HEK293 (cell line): ENCODE measurements around the gene POU4F2.

Experiments
- CTCF ChIA-PET: fragments of 350-600 bp; formaldehyde crosslinking; extraction: SDS; loops from one replicate; lab custom pipeline; 2021; ENCODE audit warnings: antibody characterized with exemption; lab: Yijun Ruan, JAX
- POLR2A ChIA-PET: fragments of 300-600 bp; formaldehyde crosslinking; extraction: SDS; loops from one replicate; lab custom pipeline; 2020; ENCODE audit warnings: antibody characterized with exemption, inconsistent platforms; lab: Yijun Ruan, JAX
- H3K27ac ChIP-seq: fragments of 200-500 bp; sonication (Bioruptor generic); 2 replicates; pipeline ENCODE4 v1.5.1; 2014; ENCODE audit warnings: low read depth, low read length, control low read depth, inconsistent platforms; ENCODE audit errors: extremely low read depth
- H3K36me3 ChIP-seq, 2 experiments: fragments of 200-500 bp in 1 of 2; sonication (Bioruptor generic) in 1 of 2; 1 replicate in 1 of 2; 2 replicates in 1 of 2; pipeline ENCODE4 v1.5.1; 2014 to 2017; ENCODE audit warnings: inconsistent platforms in 2 of 2, low read length in 2 of 2; ENCODE audit not compliant: control insufficient read depth in 2 of 2, insufficient read depth in 1 of 2
- H3K4me1 ChIP-seq: fragments of 200-500 bp; sonication (Bioruptor generic); 2 replicates; pipeline ENCODE4 v1.5.1; 2014; ENCODE audit warnings: mild to moderate bottlenecking, low read length, inconsistent platforms; ENCODE audit not compliant: control insufficient read depth, insufficient read depth
- H3K4me3 ChIP-seq: 2 replicates; pipeline ENCODE4 v1.5.1; 2011; ENCODE audit warnings: low read depth, mild to moderate bottlenecking, control low read depth, low read length, moderate library complexity
- H3K9me3 ChIP-seq: fragments of 200-500 bp; sonication (Bioruptor generic); 2 replicates; pipeline ENCODE4 v1.5.1; 2014; ENCODE audit warnings: low read depth, low read length, inconsistent platforms; ENCODE audit not compliant: control insufficient read depth, insufficient read depth
- EGR2 ChIP-seq: fragments of 450-650 bp; formaldehyde crosslinking; IDR thresholded peaks from 2 replicates; pipeline ENCODE4 v1.5.1; 2016; ENCODE audit warnings: low read depth, missing biosample characterization, missing genetic modification characterization
- HOXC10 ChIP-seq: sonication (generic); formaldehyde crosslinking; IDR thresholded peaks from 2 replicates; pipeline ENCODE4 v1.8.1; 2023; ENCODE audit warnings: mild to moderate bottlenecking, missing genetic modification reagents
- KLF1 ChIP-seq: fragments of 450-650 bp; formaldehyde crosslinking; IDR thresholded peaks from 2 replicates; pipeline ENCODE4 v1.5.1; 2016; ENCODE audit warnings: missing biosample characterization, missing genetic modification characterization
- REPIN1 ChIP-seq: fragments of 450-650 bp; formaldehyde crosslinking; IDR thresholded peaks from 2 replicates; pipeline ENCODE4 v1.5.1; 2017; ENCODE audit warnings: missing biosample characterization, missing genetic modification characterization, low read depth
- SP2 ChIP-seq: fragments of 450-650 bp; formaldehyde crosslinking; IDR thresholded peaks from 2 replicates; pipeline ENCODE4 v1.5.1; 2016; ENCODE audit warnings: missing biosample characterization, missing genetic modification characterization
- ZBTB7A ChIP-seq: fragments of 450-650 bp; formaldehyde crosslinking; IDR thresholded peaks from 2 replicates; pipeline ENCODE4 v1.5.1; 2016; ENCODE audit warnings: low read depth, missing biosample characterization, missing genetic modification characterization
- ZNF335 ChIP-seq: fragments of 450-650 bp; formaldehyde crosslinking; conservative IDR thresholded peaks from 2 replicates; pipeline ENCODE4 v1.5.1; 2016; ENCODE audit warnings: missing biosample characterization, missing genetic modification characterization
- ZNF341 ChIP-seq: fragments of 450-650 bp; formaldehyde crosslinking; IDR thresholded peaks from 2 replicates; pipeline ENCODE4; 2016; ENCODE audit warnings: low read depth, missing biosample characterization, missing genetic modification characterization
- ZNF404 ChIP-seq: fragments of 450-650 bp; formaldehyde crosslinking; IDR thresholded peaks from 2 replicates; pipeline ENCODE4 v1.5.1; 2017; ENCODE audit warnings: missing biosample characterization, missing genetic modification characterization
- ZNF521 ChIP-seq: fragments of 450-650 bp; formaldehyde crosslinking; IDR thresholded peaks from 2 replicates; pipeline ENCODE4 v1.5.1; 2017; ENCODE audit warnings: missing biosample characterization, mild to moderate bottlenecking, missing genetic modification characterization
- ZNF585B ChIP-seq: fragments of 450-650 bp; formaldehyde crosslinking; IDR thresholded peaks from 2 replicates; pipeline ENCODE4 v1.5.1; 2016; ENCODE audit warnings: missing biosample characterization, missing genetic modification characterization
- TF ChIP-seq, protein P1 (sequence below): fragments of 450-650 bp; formaldehyde crosslinking; IDR thresholded peaks from 2 replicates; pipeline ENCODE4 v1.5.1; 2016; ENCODE audit warnings: missing biosample characterization, missing genetic modification characterization
- TF ChIP-seq, protein P2 (sequence below): fragments of 450-650 bp; formaldehyde crosslinking; IDR thresholded peaks from 2 replicates; pipeline ENCODE4 v1.5.1; 2017; ENCODE audit warnings: missing biosample characterization, missing genetic modification characterization
- TF ChIP-seq, protein P3 (sequence below): fragments of 450-650 bp; formaldehyde crosslinking; IDR thresholded peaks from 2 replicates; pipeline ENCODE4 v1.5.1; 2017; ENCODE audit warnings: missing biosample characterization, missing genetic modification characterization
- TF ChIP-seq, protein P4 (sequence below): fragments of 450-650 bp; formaldehyde crosslinking; optimal IDR thresholded peaks from 2 replicates; pipeline ENCODE3; 2016; ENCODE audit warnings: missing biosample characterization, mild to moderate bottlenecking, missing genetic modification characterization
- TF ChIP-seq, protein P5 (sequence below): fragments of 450-650 bp; formaldehyde crosslinking; IDR thresholded peaks from 2 replicates; pipeline ENCODE4 v1.5.1; 2016; ENCODE audit warnings: missing biosample characterization, missing genetic modification characterization
- TF ChIP-seq, protein P6 (sequence below): fragments of 450-650 bp; formaldehyde crosslinking; IDR thresholded peaks from 2 replicates; pipeline ENCODE4 v1.5.1; 2016; ENCODE audit warnings: missing biosample characterization, missing genetic modification characterization
- TF ChIP-seq, protein P7 (sequence below): fragments of 450-650 bp; formaldehyde crosslinking; conservative IDR thresholded peaks from 2 replicates; pipeline ENCODE4 v1.5.1; 2016; ENCODE audit warnings: low read depth, missing biosample characterization, missing genetic modification characterization

Gene POU4F2

DNA sequence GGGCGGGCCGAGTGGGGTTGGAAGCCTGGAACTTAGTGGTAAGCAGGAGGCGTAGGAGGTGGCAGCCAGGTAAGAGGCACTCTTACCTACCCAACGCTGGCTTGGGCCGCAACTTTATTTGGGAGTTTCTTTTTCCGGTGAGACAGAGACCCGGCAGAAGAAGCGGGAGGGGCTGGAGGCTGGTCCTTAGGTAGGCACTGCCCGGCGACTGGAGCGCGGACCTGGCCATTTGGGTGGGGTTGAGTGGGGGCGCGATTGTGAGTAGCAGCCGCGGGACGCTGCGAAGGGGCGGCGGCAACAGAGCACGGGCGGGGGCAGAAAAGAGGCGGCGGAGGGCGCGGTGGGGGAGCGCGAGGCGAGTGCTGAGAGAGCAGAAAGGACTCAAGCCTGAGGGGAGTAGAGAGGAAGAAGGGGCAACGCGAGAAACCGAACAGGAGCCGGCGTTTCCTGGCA is 334 bp upstream of the POU4F2 start (continued):
- TF ChIP-seq, protein P1, sequence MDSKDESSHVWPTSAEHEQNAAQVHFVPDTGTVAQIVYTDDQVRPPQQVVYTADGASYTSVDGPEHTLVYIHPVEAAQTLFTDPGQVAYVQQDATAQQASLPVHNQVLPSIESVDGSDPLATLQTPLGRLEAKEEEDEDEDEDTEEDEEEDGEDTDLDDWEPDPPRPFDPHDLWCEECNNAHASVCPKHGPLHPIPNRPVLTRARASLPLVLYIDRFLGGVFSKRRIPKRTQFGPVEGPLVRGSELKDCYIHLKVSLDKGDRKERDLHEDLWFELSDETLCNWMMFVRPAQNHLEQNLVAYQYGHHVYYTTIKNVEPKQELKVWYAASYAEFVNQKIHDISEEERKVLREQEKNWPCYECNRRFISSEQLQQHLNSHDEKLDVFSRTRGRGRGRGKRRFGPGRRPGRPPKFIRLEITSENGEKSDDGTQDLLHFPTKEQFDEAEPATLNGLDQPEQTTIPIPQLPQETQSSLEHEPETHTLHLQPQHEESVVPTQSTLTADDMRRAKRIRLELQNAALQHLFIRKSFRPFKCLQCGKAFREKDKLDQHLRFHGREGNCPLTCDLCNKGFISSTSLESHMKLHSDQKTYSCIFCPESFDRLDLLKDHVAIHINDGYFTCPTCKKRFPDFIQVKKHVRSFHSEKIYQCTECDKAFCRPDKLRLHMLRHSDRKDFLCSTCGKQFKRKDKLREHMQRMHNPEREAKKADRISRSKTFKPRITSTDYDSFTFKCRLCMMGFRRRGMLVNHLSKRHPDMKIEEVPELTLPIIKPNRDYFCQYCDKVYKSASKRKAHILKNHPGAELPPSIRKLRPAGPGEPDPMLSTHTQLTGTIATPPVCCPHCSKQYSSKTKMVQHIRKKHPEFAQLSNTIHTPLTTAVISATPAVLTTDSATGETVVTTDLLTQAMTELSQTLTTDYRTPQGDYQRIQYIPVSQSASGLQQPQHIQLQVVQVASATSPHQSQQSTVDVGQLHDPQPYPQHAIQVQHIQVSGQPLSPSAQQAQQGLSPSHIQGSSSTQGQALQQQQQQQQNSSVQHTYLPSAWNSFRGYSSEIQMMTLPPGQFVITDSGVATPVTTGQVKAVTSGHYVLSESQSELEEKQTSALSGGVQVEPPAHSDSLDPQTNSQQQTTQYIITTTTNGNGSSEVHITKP (tag by site-specific recombination) = peak; percentile 41
- TF ChIP-seq, protein P2, sequence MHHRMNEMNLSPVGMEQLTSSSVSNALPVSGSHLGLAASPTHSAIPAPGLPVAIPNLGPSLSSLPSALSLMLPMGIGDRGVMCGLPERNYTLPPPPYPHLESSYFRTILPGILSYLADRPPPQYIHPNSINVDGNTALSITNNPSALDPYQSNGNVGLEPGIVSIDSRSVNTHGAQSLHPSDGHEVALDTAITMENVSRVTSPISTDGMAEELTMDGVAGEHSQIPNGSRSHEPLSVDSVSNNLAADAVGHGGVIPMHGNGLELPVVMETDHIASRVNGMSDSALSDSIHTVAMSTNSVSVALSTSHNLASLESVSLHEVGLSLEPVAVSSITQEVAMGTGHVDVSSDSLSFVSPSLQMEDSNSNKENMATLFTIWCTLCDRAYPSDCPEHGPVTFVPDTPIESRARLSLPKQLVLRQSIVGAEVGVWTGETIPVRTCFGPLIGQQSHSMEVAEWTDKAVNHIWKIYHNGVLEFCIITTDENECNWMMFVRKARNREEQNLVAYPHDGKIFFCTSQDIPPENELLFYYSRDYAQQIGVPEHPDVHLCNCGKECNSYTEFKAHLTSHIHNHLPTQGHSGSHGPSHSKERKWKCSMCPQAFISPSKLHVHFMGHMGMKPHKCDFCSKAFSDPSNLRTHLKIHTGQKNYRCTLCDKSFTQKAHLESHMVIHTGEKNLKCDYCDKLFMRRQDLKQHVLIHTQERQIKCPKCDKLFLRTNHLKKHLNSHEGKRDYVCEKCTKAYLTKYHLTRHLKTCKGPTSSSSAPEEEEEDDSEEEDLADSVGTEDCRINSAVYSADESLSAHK (tag by site-specific recombination) = peak; percentile 19; the same call in 1 of the 2 replicates
- peak; percentile 61; the same call in 1 of the 2 replicates for TF ChIP-seq ZNF335 (tag by site-specific recombination)
- TF ChIP-seq, protein P3, sequence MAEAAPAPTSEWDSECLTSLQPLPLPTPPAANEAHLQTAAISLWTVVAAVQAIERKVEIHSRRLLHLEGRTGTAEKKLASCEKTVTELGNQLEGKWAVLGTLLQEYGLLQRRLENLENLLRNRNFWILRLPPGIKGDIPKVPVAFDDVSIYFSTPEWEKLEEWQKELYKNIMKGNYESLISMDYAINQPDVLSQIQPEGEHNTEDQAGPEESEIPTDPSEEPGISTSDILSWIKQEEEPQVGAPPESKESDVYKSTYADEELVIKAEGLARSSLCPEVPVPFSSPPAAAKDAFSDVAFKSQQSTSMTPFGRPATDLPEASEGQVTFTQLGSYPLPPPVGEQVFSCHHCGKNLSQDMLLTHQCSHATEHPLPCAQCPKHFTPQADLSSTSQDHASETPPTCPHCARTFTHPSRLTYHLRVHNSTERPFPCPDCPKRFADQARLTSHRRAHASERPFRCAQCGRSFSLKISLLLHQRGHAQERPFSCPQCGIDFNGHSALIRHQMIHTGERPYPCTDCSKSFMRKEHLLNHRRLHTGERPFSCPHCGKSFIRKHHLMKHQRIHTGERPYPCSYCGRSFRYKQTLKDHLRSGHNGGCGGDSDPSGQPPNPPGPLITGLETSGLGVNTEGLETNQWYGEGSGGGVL (tag by site-specific recombination) = peak; percentile 91
- peak; percentile 70 for TF ChIP-seq KLF1 (tag by site-specific recombination)
- TF ChIP-seq, protein P4, sequence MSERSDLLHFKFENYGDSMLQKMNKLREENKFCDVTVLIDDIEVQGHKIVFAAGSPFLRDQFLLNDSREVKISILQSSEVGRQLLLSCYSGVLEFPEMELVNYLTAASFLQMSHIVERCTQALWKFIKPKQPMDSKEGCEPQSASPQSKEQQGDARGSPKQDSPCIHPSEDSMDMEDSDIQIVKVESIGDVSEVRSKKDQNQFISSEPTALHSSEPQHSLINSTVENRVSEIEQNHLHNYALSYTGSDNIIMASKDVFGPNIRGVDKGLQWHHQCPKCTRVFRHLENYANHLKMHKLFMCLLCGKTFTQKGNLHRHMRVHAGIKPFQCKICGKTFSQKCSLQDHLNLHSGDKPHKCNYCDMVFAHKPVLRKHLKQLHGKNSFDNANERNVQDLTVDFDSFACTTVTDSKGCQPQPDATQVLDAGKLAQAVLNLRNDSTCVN (tag by site-specific recombination) = peak; percentile 69
- peak; percentile 43 for TF ChIP-seq SP2 (tag by site-specific recombination)
- peak; percentile 31; the same call in 1 of the 2 replicates for TF ChIP-seq EGR2
- TF ChIP-seq, protein P5, sequence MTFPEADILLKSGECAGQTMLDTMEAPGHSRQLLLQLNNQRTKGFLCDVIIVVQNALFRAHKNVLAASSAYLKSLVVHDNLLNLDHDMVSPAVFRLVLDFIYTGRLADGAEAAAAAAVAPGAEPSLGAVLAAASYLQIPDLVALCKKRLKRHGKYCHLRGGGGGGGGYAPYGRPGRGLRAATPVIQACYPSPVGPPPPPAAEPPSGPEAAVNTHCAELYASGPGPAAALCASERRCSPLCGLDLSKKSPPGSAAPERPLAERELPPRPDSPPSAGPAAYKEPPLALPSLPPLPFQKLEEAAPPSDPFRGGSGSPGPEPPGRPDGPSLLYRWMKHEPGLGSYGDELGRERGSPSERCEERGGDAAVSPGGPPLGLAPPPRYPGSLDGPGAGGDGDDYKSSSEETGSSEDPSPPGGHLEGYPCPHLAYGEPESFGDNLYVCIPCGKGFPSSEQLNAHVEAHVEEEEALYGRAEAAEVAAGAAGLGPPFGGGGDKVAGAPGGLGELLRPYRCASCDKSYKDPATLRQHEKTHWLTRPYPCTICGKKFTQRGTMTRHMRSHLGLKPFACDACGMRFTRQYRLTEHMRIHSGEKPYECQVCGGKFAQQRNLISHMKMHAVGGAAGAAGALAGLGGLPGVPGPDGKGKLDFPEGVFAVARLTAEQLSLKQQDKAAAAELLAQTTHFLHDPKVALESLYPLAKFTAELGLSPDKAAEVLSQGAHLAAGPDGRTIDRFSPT = peak; percentile 46; the same call in 1 of the 2 replicates

DNA sequence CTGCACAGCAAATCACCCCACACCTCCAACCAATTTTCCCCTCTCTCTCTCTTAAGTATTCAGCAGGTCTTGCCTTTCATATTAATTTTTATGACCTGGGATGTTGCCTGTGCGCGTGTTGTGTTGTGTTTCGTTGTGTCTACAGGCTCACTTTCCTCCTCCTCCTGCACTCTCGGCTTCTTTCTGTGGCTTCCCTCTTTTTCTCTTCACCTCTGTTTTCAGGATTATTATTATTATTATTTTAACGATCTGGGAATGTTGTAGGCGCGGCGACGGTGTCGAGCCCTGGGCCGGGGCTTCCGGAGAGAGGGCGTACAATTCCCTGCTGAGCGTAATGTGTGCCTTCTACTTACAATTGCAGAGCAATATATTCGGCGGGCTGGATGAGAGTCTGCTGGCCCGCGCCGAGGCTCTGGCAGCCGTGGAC is 826 bp downstream of the POU4F2 start:
- Histone ChIP-seq H3K9me3 (no peaks in the 10 kb centered on the region), H3K4me1 (no peaks in the 10 kb centered on the region)
- CTCF ChIA-PET = no interaction called here
- TF ChIP-seq ZNF521 (no peak), REPIN1 (no peak), ZNF585B (tag by site-specific recombination) (no peak), ZNF341 (tag by site-specific recombination) (no peak), ZBTB7A (tag by site-specific recombination) (no peak), HOXC10 (CRISPR knock-in tag) (no peak), ZNF404 (tag by site-specific recombination) (no peak)
- TF ChIP-seq, protein P6, sequence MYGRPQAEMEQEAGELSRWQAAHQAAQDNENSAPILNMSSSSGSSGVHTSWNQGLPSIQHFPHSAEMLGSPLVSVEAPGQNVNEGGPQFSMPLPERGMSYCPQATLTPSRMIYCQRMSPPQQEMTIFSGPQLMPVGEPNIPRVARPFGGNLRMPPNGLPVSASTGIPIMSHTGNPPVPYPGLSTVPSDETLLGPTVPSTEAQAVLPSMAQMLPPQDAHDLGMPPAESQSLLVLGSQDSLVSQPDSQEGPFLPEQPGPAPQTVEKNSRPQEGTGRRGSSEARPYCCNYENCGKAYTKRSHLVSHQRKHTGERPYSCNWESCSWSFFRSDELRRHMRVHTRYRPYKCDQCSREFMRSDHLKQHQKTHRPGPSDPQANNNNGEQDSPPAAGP (tag by site-specific recombination) = no peak
- TF ChIP-seq, protein P7, sequence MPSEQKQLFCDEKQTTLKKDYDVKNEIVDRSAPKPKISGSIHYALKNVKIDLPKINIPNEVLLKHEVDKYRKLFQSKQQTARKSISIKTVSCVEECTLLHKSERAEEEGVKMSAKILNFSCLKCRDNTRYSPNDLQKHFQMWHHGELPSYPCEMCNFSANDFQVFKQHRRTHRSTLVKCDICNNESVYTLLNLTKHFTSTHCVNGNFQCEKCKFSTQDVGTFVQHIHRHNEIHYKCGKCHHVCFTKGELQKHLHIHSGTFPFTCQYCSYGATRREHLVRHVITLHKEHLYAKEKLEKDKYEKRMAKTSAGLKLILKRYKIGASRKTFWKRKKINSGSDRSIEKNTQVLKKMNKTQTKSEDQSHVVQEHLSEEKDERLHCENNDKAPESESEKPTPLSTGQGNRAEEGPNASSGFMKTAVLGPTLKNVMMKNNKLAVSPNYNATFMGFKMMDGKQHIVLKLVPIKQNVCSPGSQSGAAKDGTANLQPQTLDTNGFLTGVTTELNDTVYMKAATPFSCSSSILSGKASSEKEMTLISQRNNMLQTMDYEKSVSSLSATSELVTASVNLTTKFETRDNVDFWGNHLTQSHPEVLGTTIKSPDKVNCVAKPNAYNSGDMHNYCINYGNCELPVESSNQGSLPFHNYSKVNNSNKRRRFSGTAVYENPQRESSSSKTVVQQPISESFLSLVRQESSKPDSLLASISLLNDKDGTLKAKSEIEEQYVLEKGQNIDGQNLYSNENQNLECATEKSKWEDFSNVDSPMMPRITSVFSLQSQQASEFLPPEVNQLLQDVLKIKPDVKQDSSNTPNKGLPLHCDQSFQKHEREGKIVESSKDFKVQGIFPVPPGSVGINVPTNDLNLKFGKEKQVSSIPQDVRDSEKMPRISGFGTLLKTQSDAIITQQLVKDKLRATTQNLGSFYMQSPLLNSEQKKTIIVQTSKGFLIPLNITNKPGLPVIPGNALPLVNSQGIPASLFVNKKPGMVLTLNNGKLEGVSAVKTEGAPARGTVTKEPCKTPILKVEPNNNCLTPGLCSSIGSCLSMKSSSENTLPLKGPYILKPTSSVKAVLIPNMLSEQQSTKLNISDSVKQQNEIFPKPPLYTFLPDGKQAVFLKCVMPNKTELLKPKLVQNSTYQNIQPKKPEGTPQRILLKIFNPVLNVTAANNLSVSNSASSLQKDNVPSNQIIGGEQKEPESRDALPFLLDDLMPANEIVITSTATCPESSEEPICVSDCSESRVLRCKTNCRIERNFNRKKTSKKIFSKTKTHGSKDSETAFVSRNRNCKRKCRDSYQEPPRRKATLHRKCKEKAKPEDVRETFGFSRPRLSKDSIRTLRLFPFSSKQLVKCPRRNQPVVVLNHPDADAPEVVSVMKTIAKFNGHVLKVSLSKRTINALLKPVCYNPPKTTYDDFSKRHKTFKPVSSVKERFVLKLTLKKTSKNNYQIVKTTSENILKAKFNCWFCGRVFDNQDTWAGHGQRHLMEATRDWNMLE (tag by site-specific recombination) = no peak
- TF ChIP-seq, all 188 proteins: peak for 0
- H3K4me3 ChIP-seq = no peak overlapping the region
- no peaks in the 10 kb centered on the region for H3K36me3 ChIP-seq
- H3K27ac ChIP-seq = no peak overlapping the region
- POLR2A ChIA-PET = no interaction called here
